Smooth muscle cell (in vitro differentiated cells): ENCODE measurements around the gene MANF. TPM values are rescaled to one million over a fixed set of nuclear protein-coding genes. Genes with fewer than 3 reads are reported as not detected.
A peak's percentile ranks its signal among the peaks of the same experiment; 100 is the strongest.

Experiments
- DNase-seq: peaks from one replicate; lab custom pipeline; 2025; ENCODE audit not compliant: unreplicated experiment; lab: John Stamatoyannopoulos, UW
- H2AFZ ChIP-seq: fragments of 200-600 bp; sonication (generic); 2 replicates; pipeline ENCODE4 v1.6.0; 2016; ENCODE audit warnings: antibody characterized with exemption, low read depth, mild to moderate bottlenecking
- H3F3A ChIP-seq: fragments of 200-600 bp; sonication (generic); 2 replicates; pipeline ENCODE4 v1.6.0; 2017; ENCODE audit warnings: antibody characterized with exemption, low read depth
- H3K27ac ChIP-seq: fragments of 200-600 bp; sonication (generic); 2 replicates; pipeline ENCODE4 v1.5.1; 2016; ENCODE audit warnings: low read depth, mild to moderate bottlenecking
- H3K27me3 ChIP-seq: fragments of 200-600 bp; sonication (generic); 2 replicates; pipeline ENCODE4 v1.6.1; 2016; ENCODE audit warnings: low read depth, mild to moderate bottlenecking
- H3K36me3 ChIP-seq: fragments of 200-600 bp; sonication (generic); 2 replicates; pipeline ENCODE4 v1.5.1; 2016; ENCODE audit warnings: low read depth
- H3K4me1 ChIP-seq: fragments of 200-600 bp; sonication (generic); 2 replicates; pipeline ENCODE4 v1.5.1; 2016; ENCODE audit warnings: low read depth
- H3K4me2 ChIP-seq: fragments of 200-600 bp; sonication (generic); 2 replicates; pipeline ENCODE4 v1.6.0; 2016; ENCODE audit warnings: mild to moderate bottlenecking
- H3K4me3 ChIP-seq: fragments of 200-600 bp; sonication (generic); 2 replicates; pipeline ENCODE4 v1.5.1; 2016; ENCODE audit warnings: mild to moderate bottlenecking
- H3K79me2 ChIP-seq: fragments of 200-600 bp; sonication (generic); 2 replicates; pipeline ENCODE4 v1.6.0; 2016; ENCODE audit warnings: low read depth, mild to moderate bottlenecking
- H3K9ac ChIP-seq: fragments of 200-600 bp; sonication (generic); 2 replicates; pipeline ENCODE4 v1.6.0; 2016; ENCODE audit warnings: low read depth
- H3K9me3 ChIP-seq: fragments of 200-600 bp; sonication (generic); replicated peaks from 2 replicates; pipeline ENCODE4 v1.5.1; 2016; ENCODE audit warnings: low read depth
- H4K20me1 ChIP-seq: fragments of 200-600 bp; sonication (generic); 2 replicates; pipeline ENCODE4 v1.6.0; 2016; ENCODE audit warnings: low read depth
- CTCF ChIP-seq: fragments of 200-600 bp; sonication (generic); IDR thresholded peaks from 2 replicates; pipeline ENCODE4 v1.5.1; 2017; ENCODE audit warnings: borderline replicate concordance, mild to moderate bottlenecking, antibody characterized with exemption; ENCODE audit not compliant: insufficient read depth, poor library complexity, severe bottlenecking
- WGBS: methylation state at CpG from one replicate; pipeline ENCODE4 v1.1.7; 2016; ENCODE audit warnings: low lambda C conversion rate; 5-methylcytosine and 5-hydroxymethylcytosine counted together
- polyA plus RNA-seq: library from polyadenylated mRNA; unstranded; fragments of >200 nt; fragmentation: Nextera tagmentation; extraction: Ambion mirVana; gene quantifications from 2 replicates; pipeline ENCODE4 v1.2.1, GENCODE V29; 2016
- total RNA-seq: library from RNA; depleted of rRNA; stranded (reverse); fragments of >200 nt; gene quantifications from 2 replicates; pipeline ENCODE4 v1.2.3, GENCODE V29; 2014

The MANF gene
- total and polyA plus RNA-seq, 2 experiments from 2014 or later, result 135 to 191 TPM

GRCh38 chr3:51371943-51372557 lies 13.0 kb upstream of the MANF start:
- H3K4me3 ChIP-seq, result no peak overlapping the region
- H2AFZ ChIP-seq, result no peak overlapping the region
- no peaks in the 10 kb centered on the region for H3K79me2 ChIP-seq
- no peak for DNase-seq
- 45% methylated on average over 4 of the region's 4 CpGs for WGBS
- H3K9ac ChIP-seq, result no peak overlapping the region
- H3K27me3 ChIP-seq, result no peaks in the 10 kb centered on the region
- peak; percentile 82 for TF ChIP-seq CTCF
- H3K4me2 ChIP-seq, result no peak overlapping the region
- no peaks in the 10 kb centered on the region for H3K36me3 ChIP-seq
- H4K20me1 ChIP-seq, result no peaks in the 10 kb centered on the region
- H3K9me3 ChIP-seq, result no peaks in the 10 kb centered on the region
- no peaks in the 10 kb centered on the region for H3K4me1 ChIP-seq
- no peak overlapping the region for H3K27ac ChIP-seq
- no peaks in the 10 kb centered on the region for H3F3A ChIP-seq

DNA sequence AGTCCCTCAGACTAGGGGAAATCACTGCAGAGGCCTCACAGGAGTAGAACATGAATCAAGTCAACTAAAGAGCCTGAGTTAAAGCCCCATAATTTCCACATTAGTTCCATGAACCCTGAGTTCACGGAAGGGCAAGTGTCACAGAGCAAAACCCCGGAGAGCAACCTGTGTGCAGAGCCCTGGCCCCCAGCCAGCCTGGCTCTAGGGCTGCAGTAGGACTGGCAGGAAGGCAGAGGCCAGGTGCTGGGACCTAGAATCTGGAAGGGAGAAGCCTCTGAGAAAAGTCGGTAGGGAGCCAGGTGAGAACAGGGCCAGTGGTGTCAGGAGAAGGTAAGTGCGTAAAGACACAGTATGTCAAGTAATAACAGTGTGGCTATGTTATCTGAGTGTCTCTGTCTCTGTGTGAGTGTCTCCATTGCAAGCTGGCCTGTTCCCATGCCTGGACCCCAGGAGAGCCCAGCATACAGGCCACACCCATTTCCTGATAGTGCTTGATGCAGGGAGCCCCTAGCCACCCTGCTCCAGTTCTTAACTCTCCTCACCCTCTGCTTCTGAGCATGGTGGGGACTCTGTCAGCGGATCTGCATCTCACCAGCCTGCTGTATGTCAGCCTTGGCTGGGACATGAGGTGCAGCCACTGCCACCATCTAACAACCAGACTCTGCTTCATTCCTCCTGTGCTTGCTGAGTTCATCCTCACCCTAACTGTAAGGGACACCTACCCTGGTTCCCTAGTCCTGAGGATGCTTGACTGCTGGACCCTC lies 11.3 kb upstream of the MANF start:
- Histone ChIP-seq H3K27ac (no peak overlapping the region), H3K27me3 (no peaks in the 10 kb centered on the region), H3K9me3 (no peaks in the 10 kb centered on the region), H3K4me1 (no peaks in the 10 kb centered on the region), H3K79me2 (no peaks in the 10 kb centered on the region), H3K9ac (no peak overlapping the region), H3K4me2 (no peak overlapping the region), H3K36me3 (no peaks in the 10 kb centered on the region), H3F3A (no peaks in the 10 kb centered on the region), H2AFZ (no peak overlapping the region), H3K4me3 (no peak overlapping the region), H4K20me1 (no peaks in the 10 kb centered on the region)
- 92% methylated on average over 5 of the region's 5 CpGs for WGBS
- no peak for DNase-seq
- no peak for TF ChIP-seq CTCF

DNA sequence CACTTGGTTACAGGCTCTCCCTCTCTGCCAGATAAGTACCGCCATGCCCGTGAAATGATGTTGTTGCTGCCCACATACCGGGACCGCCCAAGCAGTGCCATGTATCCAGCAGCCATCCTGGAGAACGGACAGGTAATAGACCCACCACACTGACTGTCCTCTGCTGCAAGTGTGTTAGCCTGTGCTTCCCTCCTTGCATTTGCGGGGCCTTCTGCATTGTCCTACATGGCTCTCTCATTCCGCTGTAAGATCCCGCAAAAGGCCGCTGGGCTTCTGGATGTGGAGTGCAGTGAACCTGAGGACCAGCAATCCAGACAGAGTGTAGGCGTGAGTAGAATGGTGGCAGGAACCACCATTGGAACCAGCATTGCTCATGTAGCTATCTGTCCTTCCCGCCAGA lies 10.6 kb upstream of the MANF start:
- Histone ChIP-seq H3K9me3 (no peaks in the 10 kb centered on the region), H3K4me1 (no peaks in the 10 kb centered on the region), H4K20me1 (no peaks in the 10 kb centered on the region), H3K27ac (no peak overlapping the region), H3K79me2 (no peaks in the 10 kb centered on the region), H3K36me3 (no peaks in the 10 kb centered on the region), H3K27me3 (no peaks in the 10 kb centered on the region), H2AFZ (no peak overlapping the region), H3K4me3 (no peak overlapping the region), H3K9ac (no peak overlapping the region), H3F3A (no peaks in the 10 kb centered on the region), H3K4me2 (no peak overlapping the region)
- no peak for DNase-seq
- 93% methylated on average over 11 of the region's 11 CpGs for WGBS
- TF ChIP-seq CTCF, result no peak

GRCh38 chr3:51375136-51375535 lies 10.0 kb upstream of the MANF start:
- Histone ChIP-seq H3K9ac (no peak overlapping the region), H3K79me2 (no peaks in the 10 kb centered on the region), H3K4me2 (no peak overlapping the region), H3K27me3 (no peaks in the 10 kb centered on the region), H4K20me1 (no peaks in the 10 kb centered on the region), H2AFZ (no peak overlapping the region), H3K27ac (no peak overlapping the region), H3F3A (no peaks in the 10 kb centered on the region), H3K36me3 (no peaks in the 10 kb centered on the region), H3K9me3 (no peaks in the 10 kb centered on the region), H3K4me1 (no peaks in the 10 kb centered on the region), H3K4me3 (no peak overlapping the region)
- no peak for TF ChIP-seq CTCF
- DNase-seq, result no peak
